G401.6 (cell line): ENCODE measurements around the gene CRLF2.
"Not testable (repeated sequence)": the region's sequence is repeated elsewhere in the genome, so short reads cannot be mapped to it uniquely, and the experiment has no call there.

Experiments used
- FAIRE-seq: peaks from 2 replicates; lab custom pipeline; 2012; peaks lifted over from hg19 to GRCh38; lab: Jason Lieb, UNC

CRLF2 gene

GRCh38 chrX:1212532-1212931, at the start of gene CRLF2:
TSS of gene CRLF2 (minus strand) at chrX:1212649. CDS start at chrX:1212634, 15 bp downstream.
- FAIRE-seq, result no peak

GRCh38 chrX:1261771-1262170, 49.3 kb upstream of the CRLF2 start:
- FAIRE-seq, result not testable (repeated sequence)

- no peak for FAIRE-seq
These were observed 48.8 kb upstream of the CRLF2 start for GRCh38 chrX:1261285-1261684.

GRCh38 chrX:1252861-1253260, 40.4 kb upstream of the CRLF2 start:
- no peak for FAIRE-seq

- FAIRE-seq, result peak; percentile 89
These were observed 36.8 kb upstream of the CRLF2 start for GRCh38 chrX:1249101-1249887.

- FAIRE-seq, result peak; percentile 27
These were observed 36.0 kb upstream of the CRLF2 start for GRCh38 chrX:1248331-1249061.

- FAIRE-seq, result peak; percentile 67
These were observed 34.4 kb upstream of the CRLF2 start for GRCh38 chrX:1246816-1247215.

- no peak for FAIRE-seq
These were observed 32.0 kb upstream of the CRLF2 start for GRCh38 chrX:1244164-1245076.

- FAIRE-seq, result no peak
These were observed 30.5 kb upstream of the CRLF2 start for GRCh38 chrX:1242891-1243402.

- FAIRE-seq, result not testable (repeated sequence)
These were observed 28.1 kb upstream of the CRLF2 start for GRCh38 chrX:1240551-1240950.

- no peak for FAIRE-seq
These were observed 27.3 kb upstream of the CRLF2 start for GRCh38 chrX:1239681-1240142.

GRCh38 chrX:1231850-1232465, 19.5 kb upstream of the CRLF2 start:
- FAIRE-seq, result no peak

GRCh38 chrX:1228101-1228500, 15.7 kb upstream of the CRLF2 start:
- FAIRE-seq, result not testable (repeated sequence)

- FAIRE-seq, result no peak
These were observed 13.8 kb upstream of the CRLF2 start for GRCh38 chrX:1226249-1226648.

- FAIRE-seq, result no peak
These were observed 12.5 kb upstream of the CRLF2 start for GRCh38 chrX:1224954-1225353.

- no peak for FAIRE-seq
These were observed 10.8 kb upstream of the CRLF2 start for GRCh38 chrX:1223242-1223600.

GRCh38 chrX:1222531-1223241, 10.2 kb upstream of the CRLF2 start:
- FAIRE-seq, result no peak

- no peak for FAIRE-seq
These were observed 8.9 kb upstream of the CRLF2 start for GRCh38 chrX:1221296-1221845.

- no peak for FAIRE-seq
These were observed 5.8 kb upstream of the CRLF2 start for GRCh38 chrX:1218286-1218685.

GRCh38 chrX:1215123-1215823, 2.8 kb upstream of the CRLF2 start:
- FAIRE-seq, result no peak
